IPS DF 4.7 (cell line): ENCODE data around the gene HECA.
"Not testable (repeated sequence)": the region's sequence is repeated elsewhere in the genome, so short reads cannot be mapped to it uniquely, and the experiment has no call there.

Experiments
- DNase-seq: peaks from one replicate; pipeline ENCODE4 v3.0.0-alpha.2; 2013; ENCODE audit warnings: low spot score; ENCODE audit errors: extremely low read depth

Gene HECA

DNA sequence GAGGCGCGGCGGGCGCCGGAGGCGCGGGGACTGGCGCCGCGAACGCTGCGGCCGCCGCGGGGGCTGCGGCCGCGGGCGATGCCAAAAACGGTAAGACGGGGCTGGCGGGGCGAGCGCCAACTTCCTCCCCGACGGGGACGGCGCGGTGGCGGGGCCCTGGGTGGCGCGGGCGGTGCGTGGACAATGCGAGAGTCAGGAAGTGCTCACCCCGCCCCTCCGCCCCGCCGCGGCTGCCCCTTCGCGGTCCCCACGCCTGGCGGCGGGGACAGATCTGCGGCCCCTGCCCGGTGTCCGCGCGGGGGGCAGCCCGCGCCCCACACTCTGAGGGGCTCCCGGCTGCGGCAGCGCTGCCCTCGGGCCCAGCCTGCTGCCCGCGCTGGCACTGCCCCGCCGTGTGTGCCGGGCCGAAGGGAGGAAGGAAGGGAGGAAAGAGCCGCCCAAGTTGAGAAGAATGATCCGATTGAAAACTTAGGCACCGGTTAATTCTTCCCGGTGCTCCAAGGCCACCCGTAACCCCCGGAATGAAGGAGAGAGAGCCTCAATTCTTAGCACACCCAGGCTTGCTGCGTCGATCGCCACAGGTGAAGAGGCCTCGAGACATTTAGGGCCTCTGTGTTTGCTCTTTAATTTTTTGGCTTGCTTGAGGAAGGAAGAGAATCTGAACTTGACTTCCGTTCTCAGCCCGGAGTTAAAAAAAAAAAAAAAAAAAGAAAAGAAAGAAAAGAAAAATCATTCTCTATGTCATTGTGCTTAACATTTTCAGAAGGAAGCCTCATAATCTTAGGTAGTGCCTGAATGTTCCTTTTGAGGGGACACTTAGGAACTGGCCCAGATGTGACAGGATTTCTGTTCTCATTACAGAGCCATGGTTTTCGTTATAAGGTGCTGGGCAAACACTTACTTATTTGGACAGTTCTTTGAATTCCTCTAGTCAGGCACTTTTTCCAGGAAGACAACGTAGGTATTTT is 982 bp downstream of the HECA start:
- DNase-seq, result no peak

DNA sequence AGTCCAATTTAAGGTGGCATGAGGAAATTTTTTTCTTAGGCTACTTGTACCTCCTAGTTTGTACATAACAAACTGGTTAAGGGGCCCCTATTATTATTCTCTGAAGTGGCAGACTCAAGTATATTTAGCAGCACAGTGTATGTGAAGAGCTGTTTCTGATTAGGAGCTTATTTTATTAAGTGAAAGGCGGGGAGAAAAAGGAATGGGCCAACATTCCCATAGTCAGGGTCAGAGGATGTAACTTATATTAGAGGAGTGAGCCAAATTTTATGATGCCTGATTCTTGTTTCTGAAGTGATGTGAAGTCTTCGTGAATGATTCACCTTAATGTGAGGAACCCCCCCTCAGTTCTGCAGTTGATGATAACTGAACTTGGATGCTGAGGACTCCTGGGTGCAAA is 2.8 kb downstream of the HECA start:
- DNase-seq, result no peak

DNA sequence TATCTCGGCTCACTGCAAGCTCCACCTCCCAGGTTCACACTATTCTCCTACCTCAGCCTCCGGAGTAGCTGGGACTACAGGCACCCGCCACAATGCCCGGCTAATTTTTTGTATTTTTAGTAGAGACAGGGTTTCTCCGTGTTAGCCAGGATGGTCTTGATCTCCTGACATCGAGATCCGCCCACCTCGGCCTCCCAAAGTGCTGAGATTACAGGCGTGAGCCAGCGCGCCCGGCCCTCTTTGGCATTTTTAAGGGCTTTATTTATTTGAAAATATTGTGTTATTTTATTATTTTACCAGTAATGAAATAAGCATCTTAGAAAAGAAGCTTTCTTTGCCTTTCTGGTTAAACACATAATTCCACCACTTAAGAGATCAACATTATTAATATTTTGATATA is 6.0 kb downstream of the HECA start:
- not testable (repeated sequence) for DNase-seq

DNA sequence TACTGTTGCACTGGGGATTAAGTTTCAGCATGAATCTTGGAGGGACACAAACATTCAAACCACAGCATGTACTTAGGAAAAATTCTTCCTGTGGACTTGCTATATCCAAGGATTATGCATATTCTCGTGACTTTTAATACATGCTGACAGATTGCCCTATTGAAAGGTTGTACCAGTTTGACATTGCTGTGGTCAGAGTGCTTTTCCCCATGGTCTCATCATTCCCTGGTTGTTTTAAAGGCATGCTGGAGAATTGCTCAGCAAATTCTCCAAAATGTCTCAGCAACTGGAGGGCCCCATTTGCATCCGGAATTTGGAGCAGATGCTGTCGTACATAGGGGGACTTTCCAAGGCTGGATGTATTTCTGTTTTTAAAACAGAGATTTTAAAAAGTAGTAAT is 7.4 kb downstream of the HECA start:
- DNase-seq, result no peak

DNA sequence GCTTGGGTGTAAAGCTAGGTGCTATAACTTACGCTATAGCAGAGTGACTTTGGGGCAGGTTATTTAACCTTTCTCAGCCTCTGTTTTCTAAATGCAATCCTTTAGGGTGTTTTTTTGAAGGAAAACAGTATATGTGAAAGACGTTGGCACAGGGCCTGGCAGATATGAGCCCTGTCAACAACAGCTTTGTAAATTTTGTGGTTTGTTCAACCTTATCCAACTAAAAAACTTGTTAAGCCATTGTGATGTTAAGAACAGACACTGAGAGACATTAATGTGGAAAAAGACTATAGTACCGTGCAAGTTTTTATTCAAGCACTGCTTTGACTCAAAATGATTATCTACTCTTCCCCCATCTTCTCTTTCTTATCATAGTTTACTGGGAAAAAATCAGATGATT is 8.2 kb downstream of the HECA start:
- no peak for DNase-seq

DNA sequence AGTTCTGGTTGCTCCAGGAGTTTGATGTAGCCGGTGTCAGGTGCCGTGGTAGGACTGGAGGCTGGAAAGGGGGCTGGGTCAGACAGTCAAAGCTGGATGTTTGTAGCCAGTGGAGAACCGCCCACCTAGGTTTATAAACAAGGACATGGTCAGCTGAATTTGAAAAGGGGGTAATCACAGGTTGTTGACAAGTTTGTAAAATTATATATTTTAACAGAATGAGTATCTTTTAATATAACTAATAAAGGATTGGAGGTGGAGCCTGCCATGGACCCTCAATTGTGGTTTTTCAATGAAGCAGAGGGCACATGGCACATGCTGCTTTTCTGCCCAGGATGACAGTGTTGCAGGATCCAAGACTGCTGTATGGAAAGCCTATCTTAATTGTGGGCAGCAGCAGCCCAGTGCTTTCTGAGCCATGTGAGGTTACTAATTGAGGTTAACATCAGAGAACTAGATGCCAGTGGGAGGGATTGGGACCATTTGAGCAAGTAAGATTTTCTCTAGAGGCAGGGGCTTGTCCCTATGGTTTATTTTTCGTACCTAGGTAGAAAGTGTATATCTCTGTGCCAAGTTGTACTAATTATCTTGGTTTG is 9.7 kb downstream of the HECA start:
- no peak for DNase-seq

DNA sequence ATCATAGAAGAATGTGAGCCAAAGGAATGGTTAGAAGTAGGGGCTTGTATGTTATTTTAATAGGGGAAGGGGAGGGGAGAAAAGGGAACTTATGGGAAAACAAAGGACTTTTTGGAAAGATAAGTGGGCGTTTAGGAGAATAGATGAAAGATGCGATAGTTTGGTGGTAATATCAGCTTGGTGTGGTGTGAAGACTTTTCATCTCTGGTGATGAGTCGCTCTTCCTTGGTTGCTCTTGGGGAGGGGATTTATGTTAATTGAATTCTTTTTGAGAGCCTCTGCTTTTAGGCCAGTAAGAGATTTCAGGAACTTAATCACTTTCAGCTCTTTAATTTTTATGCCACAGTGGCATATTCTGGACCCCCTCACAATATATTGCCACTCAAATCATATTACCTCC is 10.8 kb downstream of the HECA start:
- DNase-seq, result no peak

DNA sequence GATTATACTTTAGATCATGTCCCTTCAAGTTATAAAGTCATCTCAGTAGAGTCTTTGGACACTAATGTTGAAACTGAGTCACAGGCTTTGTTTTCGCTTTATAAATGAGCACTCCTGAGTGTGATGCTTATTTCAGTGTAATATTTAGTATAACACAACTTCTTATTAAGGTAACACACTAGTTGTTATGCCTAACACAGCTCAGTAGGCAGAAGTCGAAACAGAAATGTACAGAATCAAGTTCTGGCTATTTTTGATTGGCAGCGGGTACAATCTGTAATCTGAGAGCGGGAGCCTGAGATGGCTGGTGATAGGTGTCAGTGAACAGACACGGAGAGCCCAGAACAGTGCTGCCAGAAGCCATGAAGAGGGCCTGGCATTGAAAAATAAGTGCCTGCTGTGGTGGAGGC is 11.4 kb downstream of the HECA start:
- DNase-seq, result no peak

DNA sequence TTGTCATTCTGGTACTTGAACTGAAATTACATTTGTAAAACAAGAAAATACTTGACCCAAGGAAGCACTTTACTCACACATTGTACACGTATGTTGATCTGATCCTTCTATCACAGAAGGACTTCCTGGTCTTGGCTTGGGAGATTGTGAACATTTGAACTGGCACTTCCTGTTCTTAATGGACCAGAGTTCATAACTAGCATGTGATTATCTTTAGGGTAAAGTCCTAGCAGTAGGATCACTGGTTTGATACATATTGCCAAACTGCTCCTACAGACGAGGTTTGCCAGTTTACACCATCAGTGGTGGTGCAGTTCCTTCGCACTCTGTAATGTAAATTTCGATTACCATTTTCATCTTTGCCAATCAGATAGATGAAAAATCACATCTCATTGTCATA is 12.7 kb downstream of the HECA start:
- DNase-seq, result no peak

DNA sequence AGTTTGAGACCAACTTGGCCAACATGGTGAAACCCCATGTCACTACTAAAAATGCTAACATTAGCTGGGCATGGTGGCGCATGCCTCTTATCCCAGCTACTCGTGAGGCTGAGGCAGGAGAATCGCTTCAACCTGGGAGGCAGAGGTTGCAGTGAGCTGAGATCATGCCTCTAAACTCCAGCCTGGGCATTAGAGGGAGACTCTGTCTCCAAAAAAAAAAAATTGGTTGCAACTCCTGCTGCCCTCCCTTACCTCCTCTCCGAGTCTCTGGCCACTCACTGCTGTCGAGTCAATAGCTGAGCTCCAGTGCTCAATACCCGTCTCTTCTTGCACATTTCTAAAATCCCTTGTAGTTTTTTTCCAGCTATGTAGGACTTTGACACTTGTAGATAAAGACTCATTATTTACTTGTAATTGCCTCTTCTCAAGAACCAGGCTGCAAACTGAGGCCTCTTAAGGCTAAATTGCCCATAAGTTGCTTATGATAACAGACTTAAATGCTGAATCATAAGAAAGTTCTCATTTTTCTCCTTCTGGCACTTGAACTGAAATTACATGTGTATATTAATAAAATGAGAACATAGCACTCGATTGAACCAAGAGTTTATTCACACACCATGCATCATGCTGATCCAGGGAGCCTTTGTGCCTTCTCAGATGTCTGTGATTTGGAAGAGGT is 13.8 kb downstream of the HECA start:
- DNase-seq, result no peak

DNA sequence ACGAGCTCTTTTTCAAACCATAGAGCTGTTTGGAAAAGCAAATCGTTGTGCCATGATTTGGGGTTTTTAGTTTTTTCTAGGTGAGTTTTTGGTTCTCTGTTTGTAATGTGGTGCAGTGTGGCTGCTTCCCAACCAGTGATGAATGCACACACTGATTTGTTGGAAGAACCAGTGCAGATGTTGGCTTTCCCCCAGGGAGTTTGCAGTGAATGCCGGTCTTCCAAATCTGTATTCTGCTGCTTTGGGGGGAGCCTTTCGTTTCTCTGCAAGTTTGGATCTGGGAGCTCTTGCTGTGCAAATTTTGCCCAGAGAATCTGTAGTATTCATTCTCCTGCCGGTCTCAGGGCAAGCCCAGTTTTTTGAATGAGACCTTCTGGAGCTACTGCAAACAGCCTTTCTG is 14.5 kb downstream of the HECA start:
- DNase-seq, result no peak

DNA sequence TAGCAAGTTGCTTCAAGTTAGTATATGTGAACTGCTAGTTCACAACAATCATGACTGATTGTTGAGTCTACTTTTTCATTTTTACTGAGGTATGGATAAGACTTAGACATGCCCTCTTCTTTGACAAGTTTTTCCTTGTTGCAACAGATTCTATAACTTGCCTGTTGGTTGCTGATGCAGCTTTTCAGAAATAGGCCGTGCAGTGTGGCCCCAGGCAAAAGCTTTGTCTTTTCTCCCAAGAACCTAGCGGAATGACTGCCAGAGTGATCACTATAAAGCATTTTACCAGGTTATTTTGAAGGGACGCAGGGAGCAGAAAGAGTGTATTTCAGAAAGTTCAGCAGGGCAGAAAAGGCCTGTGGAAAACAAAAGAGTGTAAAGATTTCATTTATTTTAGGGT is 16.0 kb downstream of the HECA start:
- no peak for DNase-seq

DNA sequence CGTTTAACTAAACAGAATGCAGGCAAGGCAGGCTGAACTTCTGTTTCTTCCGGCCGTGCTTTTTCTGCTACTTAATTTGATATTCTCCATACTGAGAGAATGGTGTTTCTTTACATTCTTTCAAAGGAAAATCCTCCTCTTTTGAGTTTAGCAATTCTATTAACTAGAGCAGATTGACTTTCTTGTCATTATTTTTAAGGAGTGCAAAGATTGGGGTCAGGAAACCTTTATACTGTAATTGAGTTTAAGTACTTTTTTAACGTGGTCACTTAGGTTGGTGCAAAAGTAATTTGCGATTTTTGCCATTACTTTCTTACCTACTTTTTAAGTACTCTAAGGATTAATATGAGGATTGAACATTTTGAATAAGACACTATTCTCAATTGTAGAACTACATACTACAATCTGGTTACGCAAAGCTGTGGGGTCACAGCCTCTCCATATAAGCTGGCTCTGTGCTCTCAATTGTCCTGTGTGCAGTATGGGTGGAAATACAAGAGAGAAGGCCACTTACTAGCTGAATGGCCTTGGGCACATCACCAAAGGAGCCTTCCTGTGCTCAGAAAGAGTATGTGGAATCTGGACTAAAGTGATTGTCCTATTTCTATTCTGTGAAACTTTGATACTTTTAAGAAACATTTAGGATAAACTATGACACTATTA is 16.7 kb downstream of the HECA start:
- DNase-seq, result no peak

DNA sequence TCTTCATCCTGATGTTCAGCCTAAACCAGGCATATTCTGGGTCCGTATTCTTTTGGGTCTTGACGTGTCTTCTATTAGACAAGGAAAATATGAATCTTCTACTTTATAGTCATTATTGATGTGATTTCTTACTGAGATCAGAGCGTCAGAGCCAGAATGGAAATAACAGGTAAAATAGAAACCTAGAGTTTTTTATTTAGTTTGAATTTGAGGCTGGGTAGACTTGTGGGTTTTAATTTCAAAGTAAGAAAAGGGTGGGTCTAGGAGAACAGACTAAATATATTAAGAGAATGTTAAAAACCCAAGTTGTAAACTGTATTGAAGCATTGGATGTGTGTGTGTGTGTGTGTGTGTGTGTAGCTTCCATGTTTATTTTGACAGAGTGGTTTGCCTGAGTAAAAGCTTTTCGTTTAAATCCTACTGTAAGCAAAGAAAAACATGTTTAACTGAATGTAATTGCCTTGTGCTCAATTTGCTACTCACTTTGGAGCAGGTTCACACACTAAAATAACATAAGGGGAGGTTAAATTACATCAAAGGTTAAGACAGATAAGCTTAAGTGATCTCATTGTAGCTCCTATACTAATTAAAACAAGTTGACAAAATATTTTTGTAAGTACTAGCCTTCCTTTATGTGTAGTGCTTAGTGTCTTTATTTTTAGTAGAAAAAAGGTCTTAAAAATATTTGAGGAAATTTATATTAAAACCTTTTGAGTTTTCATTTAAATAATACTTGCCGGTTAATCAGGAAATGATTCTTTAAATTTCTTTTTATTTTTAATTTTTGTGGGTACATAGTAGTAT is 17.4 kb downstream of the HECA start:
- no peak for DNase-seq

DNA sequence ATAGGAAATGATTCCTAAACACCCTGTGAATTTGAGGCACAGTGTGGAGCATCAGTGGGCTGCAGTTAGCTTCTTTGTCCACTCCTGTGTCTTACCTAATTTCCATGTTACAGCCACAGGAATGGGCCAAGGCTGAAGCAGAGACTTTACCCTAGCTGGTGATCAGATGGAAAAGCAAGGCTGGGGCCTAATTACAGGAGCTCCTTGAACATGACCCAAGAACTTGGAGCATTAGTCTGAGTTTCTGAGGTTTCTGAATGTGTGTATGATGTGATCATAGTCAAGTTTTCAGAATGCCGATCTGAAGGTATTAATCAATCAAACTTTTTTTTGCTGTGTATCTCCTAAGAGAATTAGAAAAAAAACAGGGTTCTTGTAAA is 18.0 kb downstream of the HECA start:
- DNase-seq, result no peak

DNA sequence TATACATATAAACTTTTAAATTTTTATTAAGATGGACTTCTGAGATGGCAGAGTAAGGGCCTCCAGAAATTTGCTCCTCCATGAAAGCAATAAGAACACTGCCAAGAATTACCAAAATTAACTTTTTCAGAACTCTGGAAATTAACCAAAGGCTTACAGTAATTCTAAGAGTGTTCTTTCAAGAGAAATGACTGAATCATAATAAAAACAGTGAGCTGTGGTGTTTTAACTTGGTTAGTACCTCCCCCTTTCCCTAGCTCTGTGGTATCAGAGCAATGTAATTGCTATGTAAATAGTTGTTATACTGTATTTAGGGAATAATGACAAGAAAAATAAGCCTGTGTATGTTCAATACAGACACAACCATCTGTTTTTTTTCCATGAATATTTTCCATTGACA is 19.0 kb downstream of the HECA start:
- no peak for DNase-seq

DNA sequence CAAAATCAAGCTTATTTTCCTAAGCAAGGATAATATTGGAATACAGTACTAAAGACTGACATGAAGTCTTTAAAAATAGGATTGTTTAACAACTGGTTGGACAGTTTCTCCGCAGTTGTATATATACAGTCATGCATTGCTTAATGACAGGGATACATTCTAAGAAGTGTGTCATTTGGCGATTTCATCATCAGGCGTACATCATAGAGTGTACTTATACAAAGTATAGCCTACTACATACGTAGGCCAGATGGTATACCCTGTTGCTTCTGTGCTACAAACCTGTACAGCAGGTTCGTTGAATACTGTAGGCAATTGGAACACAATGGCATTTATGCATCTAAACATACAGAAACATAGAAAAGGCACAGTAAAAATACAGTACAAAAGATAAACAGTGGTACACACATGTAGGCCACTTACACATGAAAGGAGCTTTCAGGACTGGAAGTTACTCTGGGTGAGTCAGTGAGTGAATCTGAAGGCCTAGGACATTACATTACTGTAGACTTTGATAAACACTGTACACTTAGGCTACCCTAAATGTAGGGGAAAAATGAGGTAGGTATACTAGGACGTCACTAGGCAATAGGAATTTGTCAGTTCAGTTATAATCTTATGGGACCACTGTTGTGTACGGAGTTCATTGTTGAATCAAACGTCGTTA is 20.1 kb downstream of the HECA start:
- no peak for DNase-seq

DNA sequence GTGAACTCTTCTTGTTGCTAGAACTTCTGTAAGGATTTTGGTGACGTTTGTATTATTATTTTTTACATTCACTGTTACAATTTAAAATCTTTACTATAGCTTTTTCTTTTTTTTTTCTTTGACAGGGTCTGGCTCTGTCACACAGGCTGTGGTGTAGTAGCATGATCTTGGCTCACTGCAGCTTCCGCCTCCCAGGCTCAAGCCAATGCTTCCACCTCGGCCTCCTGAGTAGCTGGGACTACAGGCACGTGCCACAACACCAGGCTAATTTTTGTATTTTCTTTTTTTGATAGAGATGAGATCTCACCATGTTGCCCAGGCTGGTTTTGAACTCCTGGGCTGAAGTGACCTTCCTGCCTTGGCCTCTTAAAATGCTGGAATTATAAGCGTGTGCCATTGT is 21.2 kb downstream of the HECA start:
- no peak for DNase-seq

DNA sequence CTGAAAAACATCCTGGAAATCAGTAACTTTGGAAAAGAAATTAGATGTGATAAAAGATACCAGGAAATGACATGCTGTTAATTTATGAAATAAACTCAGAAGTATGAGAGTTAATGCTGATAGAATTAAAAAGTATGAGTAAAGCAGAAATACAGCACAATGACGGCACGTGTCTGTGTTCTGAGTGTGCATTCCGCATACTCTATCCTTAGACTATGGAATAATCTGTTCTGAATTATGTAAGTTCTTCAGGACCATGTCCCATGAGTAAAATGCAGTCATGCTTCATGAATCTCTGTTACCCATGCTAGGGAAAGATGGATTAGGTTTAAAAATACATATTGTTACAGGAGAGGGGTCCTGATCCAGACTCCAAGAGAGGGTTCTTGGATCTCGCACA is 21.7 kb downstream of the HECA start:
- DNase-seq, result no peak

DNA sequence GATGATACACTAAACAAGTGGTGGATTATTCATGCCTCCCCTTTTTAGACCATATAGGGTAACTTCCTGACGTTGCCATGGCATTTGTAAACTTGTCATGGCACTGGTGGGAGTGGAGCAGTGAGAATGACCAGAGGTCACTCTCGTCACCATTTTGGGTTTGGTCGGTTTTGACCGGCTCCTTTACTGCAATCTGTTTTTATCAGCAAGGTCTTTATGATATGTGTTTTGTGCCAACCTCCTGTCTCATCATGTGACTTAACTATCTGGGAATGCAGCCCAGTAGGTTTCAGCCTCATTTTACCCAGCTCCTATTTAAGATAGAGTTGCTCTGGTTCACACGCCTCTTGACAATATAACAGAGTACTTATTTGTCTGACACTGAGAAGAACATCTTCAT is 22.2 kb downstream of the HECA start:
- not testable (repeated sequence) for DNase-seq

DNA sequence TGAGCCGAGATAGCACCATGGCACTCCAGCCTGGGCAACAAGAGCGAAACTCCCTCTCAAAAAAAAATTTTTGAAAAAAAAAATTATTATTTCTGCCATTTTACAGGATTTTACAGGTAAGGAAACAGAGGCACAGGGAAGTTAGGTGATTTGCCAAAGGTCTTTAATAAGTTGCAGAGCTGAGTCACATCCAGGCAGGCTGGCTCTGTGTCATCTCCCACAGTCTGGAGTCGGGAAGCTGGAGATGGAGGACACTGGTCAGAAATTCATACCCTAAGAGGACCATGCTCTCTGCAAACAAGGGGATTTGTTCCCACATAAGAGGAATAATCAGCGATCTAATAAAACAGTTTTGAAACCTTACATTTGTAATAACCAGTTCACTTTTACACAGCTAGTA is 24.1 kb downstream of the HECA start:
- DNase-seq, result no peak
